DOHH2 (cell line): Measurements from ENCODE around the gene TTR.

Experiments used
- H3F3A ChIP-seq: fragments of 200-600 bp; sonication (generic), shearing (Covaris generic); 2 replicates; pipeline ENCODE4 v1.6.0; 2016; ENCODE audit warnings: antibody characterized with exemption, mild to moderate bottlenecking; ENCODE audit not compliant: control insufficient read depth, insufficient read depth
- H3K27ac ChIP-seq: fragments of 200-600 bp; sonication (generic); 2 replicates; pipeline ENCODE4 v1.5.1; 2014; ENCODE audit warnings: low read depth, mild to moderate bottlenecking, low read length, moderate library complexity
- H3K27me3 ChIP-seq: fragments of 200-600 bp; sonication (generic); 2 replicates; pipeline ENCODE4 v1.6.1; 2014; ENCODE audit warnings: mild to moderate bottlenecking, low read length, mixed read lengths; ENCODE audit not compliant: control insufficient read depth
- H3K36me3 ChIP-seq: fragments of 200-600 bp; sonication (generic); 2 replicates; pipeline ENCODE4 v1.6.1; 2014; ENCODE audit warnings: mild to moderate bottlenecking, low read length, moderate library complexity, mixed read lengths; ENCODE audit not compliant: control insufficient read depth
- H3K4me1 ChIP-seq: fragments of 200-600 bp; sonication (generic); 2 replicates; pipeline ENCODE4 v1.6.1; 2014; ENCODE audit warnings: mild to moderate bottlenecking, low read length, mixed read lengths; ENCODE audit not compliant: control insufficient read depth
- H3K4me2 ChIP-seq: fragments of 200-600 bp; sonication (generic); 2 replicates; pipeline ENCODE4 v1.6.0; 2014; ENCODE audit warnings: mild to moderate bottlenecking, low read length, moderate library complexity
- H3K4me3 ChIP-seq: fragments of 200-600 bp; sonication (generic); 2 replicates; pipeline ENCODE4 v1.5.1; 2014; ENCODE audit warnings: mild to moderate bottlenecking, low read length, mixed read lengths
- H3K79me2 ChIP-seq: fragments of 200-600 bp; sonication (generic); 2 replicates; pipeline ENCODE4 v1.6.1; 2014; ENCODE audit warnings: mild to moderate bottlenecking, low read length, mixed read lengths; ENCODE audit not compliant: control insufficient read depth
- H3K9me2 ChIP-seq: fragments of 200-600 bp; sonication (generic); replicated peaks from 2 replicates; pipeline ENCODE4 v1.6.1; 2014; ENCODE audit warnings: mild to moderate bottlenecking, low read length, mixed read lengths; ENCODE audit not compliant: control insufficient read depth
- H3K9me3 ChIP-seq: fragments of 200-600 bp; sonication (generic); 2 replicates; pipeline ENCODE4 v1.6.1; 2014; ENCODE audit warnings: antibody characterized with exemption, low read length, mixed read lengths; ENCODE audit not compliant: control insufficient read depth, insufficient read depth
- H4K20me1 ChIP-seq: fragments of 200-600 bp; sonication (generic); 2 replicates; pipeline ENCODE4 v1.6.0; 2014; ENCODE audit warnings: low read depth, mild to moderate bottlenecking, antibody characterized with exemption, low read length, moderate library complexity; ENCODE audit not compliant: control insufficient read depth, insufficient read depth
- EZH2phosphoT487 ChIP-seq: fragments of 200-600 bp; sonication (generic); IDR thresholded peaks from 2 replicates; pipeline ENCODE4 v1.6.1; 2017; ENCODE audit warnings: borderline replicate concordance, mild to moderate bottlenecking, antibody characterized with exemption, low read length, moderate library complexity, mixed read lengths
- TF ChIP-seq, protein P1 (sequence below): fragments of 200-600 bp; sonication (generic); IDR thresholded peaks from one replicate; pipeline ENCODE4 v1.5.1; 2014; ENCODE audit warnings: antibody characterized with exemption, mild to moderate bottlenecking, low read depth, low read length; ENCODE audit not compliant: poor library complexity, severe bottlenecking

TTR gene

DNA sequence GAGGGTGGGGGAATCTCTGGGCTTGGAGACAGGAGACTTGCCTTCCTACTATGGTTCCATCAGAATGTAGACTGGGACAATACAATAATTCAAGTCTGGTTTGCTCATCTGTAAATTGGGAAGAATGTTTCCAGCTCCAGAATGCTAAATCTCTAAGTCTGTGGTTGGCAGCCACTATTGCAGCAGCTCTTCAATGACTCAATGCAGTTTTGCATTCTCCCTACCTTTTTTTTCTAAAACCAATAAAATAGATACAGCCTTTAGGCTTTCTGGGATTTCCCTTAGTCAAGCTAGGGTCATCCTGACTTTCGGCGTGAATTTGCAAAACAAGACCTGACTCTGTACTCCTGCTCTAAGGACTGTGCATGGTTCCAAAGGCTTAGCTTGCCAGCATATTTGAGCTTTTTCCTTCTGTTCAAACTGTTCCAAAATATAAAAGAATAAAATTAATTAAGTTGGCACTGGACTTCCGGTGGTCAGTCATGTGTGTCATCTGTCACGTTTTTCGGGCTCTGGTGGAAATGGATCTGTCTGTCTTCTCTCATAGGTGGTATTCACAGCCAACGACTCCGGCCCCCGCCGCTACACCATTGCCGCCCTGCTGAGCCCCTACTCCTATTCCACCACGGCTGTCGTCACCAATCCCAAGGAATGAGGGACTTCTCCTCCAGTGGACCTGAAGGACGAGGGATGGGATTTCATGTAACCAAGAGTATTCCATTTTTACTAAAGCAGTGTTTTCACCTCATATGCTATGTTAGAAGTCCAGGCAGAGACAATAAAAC lies 6.5 kb downstream of the TTR start:
- TF ChIP-seq EZH2phosphoT487 = no peak
- TF ChIP-seq, protein P1, sequence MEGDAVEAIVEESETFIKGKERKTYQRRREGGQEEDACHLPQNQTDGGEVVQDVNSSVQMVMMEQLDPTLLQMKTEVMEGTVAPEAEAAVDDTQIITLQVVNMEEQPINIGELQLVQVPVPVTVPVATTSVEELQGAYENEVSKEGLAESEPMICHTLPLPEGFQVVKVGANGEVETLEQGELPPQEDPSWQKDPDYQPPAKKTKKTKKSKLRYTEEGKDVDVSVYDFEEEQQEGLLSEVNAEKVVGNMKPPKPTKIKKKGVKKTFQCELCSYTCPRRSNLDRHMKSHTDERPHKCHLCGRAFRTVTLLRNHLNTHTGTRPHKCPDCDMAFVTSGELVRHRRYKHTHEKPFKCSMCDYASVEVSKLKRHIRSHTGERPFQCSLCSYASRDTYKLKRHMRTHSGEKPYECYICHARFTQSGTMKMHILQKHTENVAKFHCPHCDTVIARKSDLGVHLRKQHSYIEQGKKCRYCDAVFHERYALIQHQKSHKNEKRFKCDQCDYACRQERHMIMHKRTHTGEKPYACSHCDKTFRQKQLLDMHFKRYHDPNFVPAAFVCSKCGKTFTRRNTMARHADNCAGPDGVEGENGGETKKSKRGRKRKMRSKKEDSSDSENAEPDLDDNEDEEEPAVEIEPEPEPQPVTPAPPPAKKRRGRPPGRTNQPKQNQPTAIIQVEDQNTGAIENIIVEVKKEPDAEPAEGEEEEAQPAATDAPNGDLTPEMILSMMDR = no peak

DNA sequence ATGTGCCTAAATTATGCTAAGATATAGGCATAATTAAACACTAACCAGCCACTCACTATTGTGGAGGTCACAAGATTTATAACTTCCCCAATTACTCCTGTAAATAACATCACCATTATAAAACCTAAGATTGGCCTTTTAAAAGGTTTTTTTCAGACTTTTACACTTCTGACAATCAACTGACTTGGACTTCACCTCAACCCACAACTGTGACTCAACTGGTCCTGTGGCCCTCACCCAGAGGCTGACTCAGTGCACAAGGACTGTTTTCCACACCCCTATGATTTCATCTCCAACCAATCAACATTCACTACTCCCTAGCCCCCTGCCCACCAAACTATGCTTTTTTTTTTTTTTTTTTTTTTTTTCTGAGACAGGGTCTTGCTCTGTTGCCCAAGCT lies 11.6 kb downstream of the TTR start:
- no peak overlapping the region for H3K4me2 ChIP-seq
- no peak overlapping the region for H3K4me3 ChIP-seq
- no peaks in the 10 kb centered on the region for H3F3A ChIP-seq
- H3K9me2 ChIP-seq = no peaks in the 10 kb centered on the region
- H3K4me1 ChIP-seq = no peaks in the 10 kb centered on the region
- no peaks in the 10 kb centered on the region for H4K20me1 ChIP-seq
- H3K9me3 ChIP-seq = no peaks in the 10 kb centered on the region
- no peaks in the 10 kb centered on the region for H3K36me3 ChIP-seq
- H3K27me3 ChIP-seq = no peaks in the 10 kb centered on the region
- TF ChIP-seq EZH2phosphoT487 = no peak
- TF ChIP-seq, protein P1 = no peak
- no peaks in the 10 kb centered on the region for H3K79me2 ChIP-seq
- H3K27ac ChIP-seq = no peak overlapping the region

More for the DNA sequence above, 6.5 kb downstream of the TTR start:
- Histone ChIP-seq H3K27ac (no peak overlapping the region), H3K9me2 (no peaks in the 10 kb centered on the region), H3K79me2 (no peaks in the 10 kb centered on the region), H3K27me3 (no peaks in the 10 kb centered on the region), H4K20me1 (no peaks in the 10 kb centered on the region), H3K4me2 (no peak overlapping the region), H3K9me3 (no peaks in the 10 kb centered on the region), H3K4me3 (no peak overlapping the region), H3F3A (no peaks in the 10 kb centered on the region), H3K4me1 (no peaks in the 10 kb centered on the region), H3K36me3 (no peaks in the 10 kb centered on the region)

DNA sequence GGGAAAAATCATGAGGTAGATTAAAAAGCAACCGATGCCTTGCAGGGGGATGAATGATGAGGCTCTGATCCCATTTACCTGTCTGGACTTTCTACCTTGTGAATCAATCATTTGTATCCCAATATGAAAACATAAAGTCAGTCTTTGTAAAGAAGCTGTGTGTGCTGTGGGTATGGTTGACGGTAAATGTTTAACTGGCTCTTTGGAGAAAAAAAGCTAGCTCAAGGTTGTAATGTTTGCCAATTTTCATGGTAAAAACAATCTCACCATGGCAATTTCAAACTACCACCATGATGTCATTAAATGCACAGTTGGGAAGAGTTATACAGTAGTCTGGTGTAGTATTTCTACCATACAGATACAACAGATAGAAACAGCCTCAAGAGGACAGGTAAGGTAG lies 14.6 kb downstream of the TTR start:
- Histone ChIP-seq H3K4me3 (no peak overlapping the region), H3K4me1 (no peaks in the 10 kb centered on the region), H3K27me3 (no peaks in the 10 kb centered on the region), H3K9me2 (no peaks in the 10 kb centered on the region), H3F3A (no peaks in the 10 kb centered on the region), H3K79me2 (no peaks in the 10 kb centered on the region), H3K4me2 (no peak overlapping the region), H3K9me3 (no peaks in the 10 kb centered on the region), H3K27ac (no peak overlapping the region), H4K20me1 (no peaks in the 10 kb centered on the region), H3K36me3 (no peaks in the 10 kb centered on the region)
- TF ChIP-seq, protein P1 = no peak
- no peak for TF ChIP-seq EZH2phosphoT487
